K562 (cell line): ENCODE measurements around the gene ROBO1. TPM values are rescaled to one million over a fixed set of nuclear protein-coding genes. Genes with fewer than 3 reads are reported as not detected.

Experiments used
- ATAC-seq: fragments of 200-7000 bp; cut with Tn5 transposase; 3 replicates; pipeline ENCODE4 v1.9.1; 2020; ENCODE audit warnings: moderate library complexity
- BruUV-seq: library from RNA; stranded (reverse); fragments of 400-500 nt; replicated peaks from 2 replicates; lab custom pipeline; 2021; lab: Mats Ljungman, UMichigan
- CTCF ChIA-PET: fragments of 300-600 bp; formaldehyde crosslinking; extraction: SDS; loops from one replicate; lab custom pipeline; 2021; ENCODE audit warnings: low intra/inter-chr PET ratio; lab: Yijun Ruan, JAX
- POLR2A ChIA-PET: fragments of 300-600, 350-650 bp; sonication (Branson Sonifier 250); formaldehyde crosslinking; extraction: SDS; loops from one replicate; lab custom pipeline; 2021; ENCODE audit warnings: antibody characterized with exemption, inconsistent platforms; lab: Yijun Ruan, JAX
- DNase-seq, 4 experiments: peaks; one replicate each; pipeline versions ENCODE4 v3.0.0 to v3.0.0-alpha.2; 2011 to 2018; ENCODE audit warnings: low spot score in 3 of 4, mixed read lengths in 3 of 4; ENCODE audit errors: extremely low read depth in 1 of 4
- FAIRE-seq: peaks from 2 replicates; lab custom pipeline; 2011; peaks lifted over from hg19 to GRCh38; lab: Jason Lieb, UNC
- H2AFZ ChIP-seq: 2 replicates; pipeline ENCODE4 v1.6.0; 2011; ENCODE audit warnings: low read depth, low read length, control low read depth, inconsistent platforms
- H3K27ac ChIP-seq: fragments of 200-600 bp; 3 replicates; pipeline ENCODE4 v1.8.0; 2011; ENCODE audit warnings: low read depth, mild to moderate bottlenecking, control low read depth, inconsistent platforms, low read length, moderate library complexity, mixed read lengths; ENCODE audit errors: extremely low read depth
- H3K27me3 ChIP-seq, 2 experiments: fragments of 300-600 bp in 1 of 2; 2 replicates in 1 of 2; 3 replicates in 1 of 2; pipeline versions ENCODE4 v1.6.0 to v1.8.0; 2011; ENCODE audit warnings: inconsistent platforms in 2 of 2, low read length in 2 of 2, mild to moderate bottlenecking in 1 of 2, mixed read lengths in 1 of 2, moderate library complexity in 1 of 2; ENCODE audit not compliant: control insufficient read depth in 2 of 2, insufficient read depth in 2 of 2
- H3K36me3 ChIP-seq: fragments of 300-600 bp; 3 replicates; pipeline ENCODE4 v1.8.0; 2011; ENCODE audit warnings: mild to moderate bottlenecking, low read length, inconsistent platforms; ENCODE audit not compliant: control insufficient read depth, insufficient read depth
- H3K4me1 ChIP-seq, 2 experiments: fragments of 200-600 bp in 1 of 2; replicated peaks in 1 of 2; 2 replicates in 1 of 2; 3 replicates in 1 of 2; pipeline versions ENCODE4 v1.5.1 to v1.8.0; 2011; ENCODE audit warnings: inconsistent platforms in 2 of 2, low read length in 2 of 2, mild to moderate bottlenecking in 1 of 2, mixed read lengths in 1 of 2, moderate library complexity in 1 of 2; ENCODE audit not compliant: control insufficient read depth in 2 of 2, insufficient read depth in 2 of 2
- H3K4me2 ChIP-seq: 2 replicates; pipeline ENCODE4 v1.6.1; 2011; ENCODE audit warnings: low read length, control low read depth, inconsistent platforms, mixed read lengths; ENCODE audit not compliant: insufficient read depth
- H3K4me3 ChIP-seq: fragments of 200-600 bp; sonication (generic), shearing (Covaris generic); 2 replicates; pipeline ENCODE4 v1.5.1; 2016; ENCODE audit warnings: control low read depth, inconsistent platforms
- H3K79me2 ChIP-seq: fragments of 200-600 bp; 3 replicates; pipeline ENCODE4 v1.8.0; 2011; ENCODE audit warnings: low read length, inconsistent platforms; ENCODE audit not compliant: control insufficient read depth, insufficient read depth
- H3K9ac ChIP-seq, 2 experiments: 2 replicates each; pipeline versions ENCODE4 v1.6.0 to v1.6.1; 2011; ENCODE audit warnings: low read depth in 2 of 2, low read length in 2 of 2, control low read depth in 1 of 2, inconsistent platforms in 1 of 2, mild to moderate bottlenecking in 1 of 2, mixed read lengths in 1 of 2; ENCODE audit not compliant: insufficient read depth in 1 of 2
- H3K9me1 ChIP-seq: one replicate; pipeline ENCODE4 v1.6.0; 2011; ENCODE audit warnings: inconsistent platforms, mild to moderate bottlenecking, low read length, moderate library complexity; ENCODE audit not compliant: control insufficient read depth, insufficient read depth
- H3K9me3 ChIP-seq: replicated peaks from 2 replicates; pipeline ENCODE4 v1.5.1; 2011; ENCODE audit warnings: low read depth, low read length, inconsistent platforms; ENCODE audit not compliant: control insufficient read depth, insufficient read depth
- H4K20me1 ChIP-seq: replicated peaks from 2 replicates; pipeline ENCODE4 v1.6.1; 2011; ENCODE audit warnings: low read length, inconsistent platforms, mixed read lengths; ENCODE audit not compliant: control insufficient read depth, insufficient read depth
- BMI1 ChIP-seq: fragments of 150-350 bp; IDR thresholded peaks from 2 replicates; pipeline ENCODE4 v1.6.1; 2014; ENCODE audit warnings: low read length
- ELF2 ChIP-seq: fragments of 250-450 bp; sonication (Bioruptor Pico); IDR thresholded peaks from 2 replicates; pipeline ENCODE4 v1.5.0; 2021; ENCODE audit warnings: mild to moderate bottlenecking
- HDAC2 ChIP-seq: fragments of 450-650 bp; IDR thresholded peaks from 2 replicates; pipeline ENCODE4 v1.6.1; 2016; ENCODE audit warnings: mild to moderate bottlenecking
- IFI16 ChIP-seq: fragments of 250-450 bp; sonication (Bioruptor Pico); IDR thresholded peaks from 2 replicates; pipeline ENCODE4 v2.1.2; 2022; ENCODE audit warnings: mild to moderate bottlenecking, inconsistent platforms
- KAT7 ChIP-seq: sonication (generic); formaldehyde crosslinking; IDR thresholded peaks from 2 replicates; pipeline ENCODE4 v1.8.0; 2022; ENCODE audit warnings: missing genetic modification reagents, mild to moderate bottlenecking, borderline replicate concordance
- KDM1A ChIP-seq, 2 experiments: fragments of 450-650 bp; IDR thresholded peaks; 2 replicates each; pipeline ENCODE4 v1.6.1; 2016; ENCODE audit warnings: mild to moderate bottlenecking in 2 of 2
- KLF6 ChIP-seq: fragments of 250-450 bp; sonication (Bioruptor Pico); IDR thresholded peaks from 2 replicates; pipeline ENCODE4 v1.4.0; 2020; ENCODE audit warnings: mild to moderate bottlenecking, moderate library complexity, borderline replicate concordance
- LCOR ChIP-seq: sonication (generic); formaldehyde crosslinking; IDR thresholded peaks from 2 replicates; pipeline ENCODE4 v1.8.0; 2022; ENCODE audit warnings: mild to moderate bottlenecking, missing genetic modification reagents
- NELFE ChIP-seq: IDR thresholded peaks from 2 replicates; pipeline ENCODE4 v1.6.1; 2011; ENCODE audit warnings: mild to moderate bottlenecking; ENCODE audit not compliant: insufficient read depth, insufficient read length
- PHF20 ChIP-seq: fragments of 450-650 bp; IDR thresholded peaks from 2 replicates; pipeline ENCODE4 v1.6.1; 2018; ENCODE audit not compliant: partially characterized antibody
- RBFOX2 ChIP-seq: fragments of 200-400 bp; formaldehyde crosslinking; IDR thresholded peaks from 2 replicates; pipeline ENCODE4 v1.6.1; 2017; ENCODE audit warnings: low read depth, mild to moderate bottlenecking, low read length, moderate library complexity
- ZNF184 ChIP-seq: sonication (generic); formaldehyde crosslinking; IDR thresholded peaks from 2 replicates; pipeline ENCODE4 v1.5.0; 2020; ENCODE audit warnings: missing genetic modification reagents
- ZNF217 ChIP-seq: sonication (generic); formaldehyde crosslinking; IDR thresholded peaks from 2 replicates; pipeline ENCODE4 v1.8.0; 2022; ENCODE audit warnings: mild to moderate bottlenecking, missing genetic modification reagents
- ZNF232 ChIP-seq: sonication (generic); formaldehyde crosslinking; IDR thresholded peaks from 2 replicates; pipeline ENCODE4 v1.8.0; 2022; ENCODE audit warnings: mild to moderate bottlenecking, missing genetic modification reagents
- ZNF668 ChIP-seq: fragments of 250-450 bp; sonication (Bioruptor Pico); IDR thresholded peaks from 2 replicates; pipeline ENCODE4 v1.8.0; 2022; ENCODE audit warnings: mild to moderate bottlenecking, inconsistent platforms
- ZNF785 ChIP-seq: fragments of 250-450 bp; sonication (Bioruptor Pico); IDR thresholded peaks from 2 replicates; pipeline ENCODE4 v1.4.0; 2020; ENCODE audit warnings: mild to moderate bottlenecking
- ZNF79 ChIP-seq: fragments of 250-450 bp; sonication (Bioruptor Pico); IDR thresholded peaks from 2 replicates; pipeline ENCODE4 v1.4.0; 2020; ENCODE audit warnings: low read depth, mild to moderate bottlenecking, moderate library complexity
- WGBS: fragments of 100-300 bp; shearing (Covaris generic); methylation state at CpG from one replicate; pipeline ENCODE4 v1.1.6; 2016; ENCODE audit warnings: low coverage, mixed read lengths; ENCODE audit not compliant: insufficient coverage; ENCODE audit errors: missing lambda C conversion rate; 5-methylcytosine and 5-hydroxymethylcytosine counted together
- in situ Hi-C: fragments of 300-500 bp; cut with MboI; formaldehyde crosslinking; loops from 4 replicates; pipeline ENCODE4 v1.15.0; 2018; ENCODE audit warnings: inconsistent platforms, mixed read lengths
- intact Hi-C: fragments of 100-400 bp; cut with micrococcal nuclease; formaldehyde crosslinking; loops from 2 replicates; pipeline ENCODE4 v1.14.2; 2022
- polyA plus RNA-seq, 8 experiments: library from polyadenylated mRNA; depleted of rRNA in 4 of 8; stranded (reverse) in 5 of 8; unstranded in 3 of 8; fragments of >200 nt; fragmentation: Nextera tagmentation in 2 of 8; fragmentation: Illumina TruSeq in 1 of 8; extraction: Ambion mirVana in 2 of 8; extraction: Trizol in 1 of 8; gene quantifications; 2 replicates each; pipeline versions ENCODE4 v1.2.1 to v1.2.3, GENCODE V29; 2011 to 2014; ENCODE audit warnings: inconsistent platforms in 1 of 8, missing spikeins in 1 of 8
- total RNA-seq, 7 experiments: library from RNA; depleted of rRNA in 6 of 7; stranded (reverse); fragments of >200 nt in 6 of 7; fragmentation: Illumina TruSeq in 2 of 7; extraction: Trizol in 2 of 7; gene quantifications; 2 replicates each; pipeline versions ENCODE4 v1.2.1 to v1.2.3, GENCODE V29; 2011 to 2021; ENCODE audit warnings: low replicate concordance in 1 of 7
- TF ChIP-seq, protein P1 (sequence below), 2 experiments: fragments of 450-650 bp in 1 of 2; sonication (generic) in 1 of 2; formaldehyde crosslinking; conservative IDR thresholded peaks; 2 replicates each; pipeline versions ENCODE4 v1.4.0 to v1.8.1; 2020 to 2022; ENCODE audit warnings: mild to moderate bottlenecking in 1 of 2, missing genetic modification reagents in 1 of 2
- TF ChIP-seq, protein P2 (sequence below): fragments of 250-450 bp; sonication (Bioruptor Pico); IDR thresholded peaks from 2 replicates; pipeline ENCODE4 v1.5.0; 2021; ENCODE audit warnings: mild to moderate bottlenecking, borderline replicate concordance
- TF ChIP-seq, protein P3 (sequence below): fragments of 450-650 bp; formaldehyde crosslinking; IDR thresholded peaks from 2 replicates; pipeline ENCODE4 v1.4.0; 2020; ENCODE audit warnings: mild to moderate bottlenecking, moderate library complexity

Gene ROBO1
- total and polyA plus RNA-seq, 9 of the 15 experiments (the other 6 are each of a cell fraction or from before 2014, with no cell fraction given), result 0.01 to 0.53 (median 0.17) TPM; not detected in 5

DNA sequence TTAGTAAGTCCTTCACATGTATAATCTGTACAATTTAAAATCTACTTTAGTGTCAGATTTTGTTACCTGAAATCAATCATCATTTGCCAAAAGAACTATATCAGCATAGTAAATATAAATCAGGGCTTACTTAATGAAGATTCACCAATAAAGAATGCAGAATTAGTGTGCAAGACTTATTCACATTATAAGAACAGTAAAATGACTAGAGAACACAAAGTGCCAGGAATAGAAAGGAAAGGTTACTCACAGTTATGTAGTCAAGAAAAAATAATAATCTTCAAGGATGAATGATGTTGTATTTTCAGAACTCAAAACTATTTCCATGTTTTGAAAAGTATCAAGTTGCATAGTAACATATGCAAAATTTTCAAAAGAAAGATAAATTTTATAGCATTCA lies 891.9 kb downstream of the ROBO1 start (continued):
- TF ChIP-seq LCOR (no peak), NELFE (no peak), PHF20 (no peak), ZNF232 (CRISPR knock-in tag) (no peak), HDAC2 (no peak), ZNF668 (CRISPR knock-in tag) (no peak)

DNA sequence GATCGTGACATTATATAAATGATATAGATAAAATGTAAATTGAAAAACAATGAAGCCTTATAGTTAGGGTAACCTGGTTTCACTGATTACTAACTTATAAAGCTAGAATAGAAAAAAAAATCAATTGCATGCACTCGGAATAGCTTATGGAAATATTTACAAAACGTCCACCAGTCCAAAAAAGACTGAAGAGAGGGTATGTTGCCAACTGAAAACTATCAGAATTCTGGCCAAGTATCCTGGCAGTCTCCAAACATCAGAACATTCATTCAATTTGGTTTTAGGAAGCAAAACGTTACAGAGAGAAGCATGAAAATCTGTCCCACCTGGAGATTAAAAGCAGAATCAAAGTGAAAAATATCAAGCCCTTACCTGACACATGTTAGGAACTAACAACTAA lies 892.4 kb downstream of the ROBO1 start:
- FAIRE-seq, result no peak
- no peak overlapping the region for H3K4me2 ChIP-seq
- no peaks in the 10 kb centered on the region for H3K9me3 ChIP-seq
- no peaks in the 10 kb centered on the region for H3K36me3 ChIP-seq
- 0% methylated on average over 3 of the region's 4 CpGs for WGBS
- no TSS peak for BruUV-seq
- H3K4me3 ChIP-seq, result no peak overlapping the region
- no peaks in the 10 kb centered on the region for H3K79me2 ChIP-seq
- H2AFZ ChIP-seq, result no peak overlapping the region
- H3K9me1 ChIP-seq, result no peaks in the 10 kb centered on the region
- no peaks in the 10 kb centered on the region for H3K27me3 ChIP-seq
- ChIA-PET CTCF (no interaction called here), POLR2A (no interaction called here)
- ATAC-seq, result no peak
- DNase-seq, result no peak
- in situ Hi-C loops (no loop called here), intact Hi-C loops (no loop called here)
- H3K9ac ChIP-seq, result no peak overlapping the region
- no peaks in the 10 kb centered on the region for H4K20me1 ChIP-seq
- no peak overlapping the region for H3K27ac ChIP-seq
- H3K4me1 ChIP-seq, result no peaks in the 10 kb centered on the region
- TF ChIP-seq ZNF785 (CRISPR knock-in tag), result no peak
- TF ChIP-seq, protein P1, sequence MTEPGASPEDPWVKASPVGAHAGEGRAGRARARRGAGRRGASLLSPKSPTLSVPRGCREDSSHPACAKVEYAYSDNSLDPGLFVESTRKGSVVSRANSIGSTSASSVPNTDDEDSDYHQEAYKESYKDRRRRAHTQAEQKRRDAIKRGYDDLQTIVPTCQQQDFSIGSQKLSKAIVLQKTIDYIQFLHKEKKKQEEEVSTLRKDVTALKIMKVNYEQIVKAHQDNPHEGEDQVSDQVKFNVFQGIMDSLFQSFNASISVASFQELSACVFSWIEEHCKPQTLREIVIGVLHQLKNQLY (CRISPR knock-in tag; conservative IDR thresholded peaks at IDR 0.05), result no peak
- no peak for TF ChIP-seq BMI1
- TF ChIP-seq, protein P2, sequence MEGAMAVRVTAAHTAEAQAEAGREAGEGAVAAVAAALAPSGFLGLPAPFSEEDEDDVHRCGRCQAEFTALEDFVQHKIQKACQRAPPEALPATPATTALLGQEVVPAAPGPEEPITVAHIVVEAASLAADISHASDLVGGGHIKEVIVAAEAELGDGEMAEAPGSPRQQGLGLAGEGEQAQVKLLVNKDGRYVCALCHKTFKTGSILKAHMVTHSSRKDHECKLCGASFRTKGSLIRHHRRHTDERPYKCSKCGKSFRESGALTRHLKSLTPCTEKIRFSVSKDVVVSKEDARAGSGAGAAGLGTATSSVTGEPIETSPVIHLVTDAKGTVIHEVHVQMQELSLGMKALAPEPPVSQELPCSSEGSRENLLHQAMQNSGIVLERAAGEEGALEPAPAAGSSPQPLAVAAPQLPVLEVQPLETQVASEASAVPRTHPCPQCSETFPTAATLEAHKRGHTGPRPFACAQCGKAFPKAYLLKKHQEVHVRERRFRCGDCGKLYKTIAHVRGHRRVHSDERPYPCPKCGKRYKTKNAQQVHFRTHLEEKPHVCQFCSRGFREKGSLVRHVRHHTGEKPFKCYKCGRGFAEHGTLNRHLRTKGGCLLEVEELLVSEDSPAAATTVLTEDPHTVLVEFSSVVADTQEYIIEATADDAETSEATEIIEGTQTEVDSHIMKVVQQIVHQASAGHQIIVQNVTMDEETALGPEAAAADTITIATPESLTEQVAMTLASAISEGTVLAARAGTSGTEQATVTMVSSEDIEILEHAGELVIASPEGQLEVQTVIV (CRISPR knock-in tag), result no peak
- TF ChIP-seq ZNF217 (CRISPR knock-in tag), result no peak
- no peak for TF ChIP-seq RBFOX2
- no peak for TF ChIP-seq KDM1A (IDR thresholded peaks at IDR 0.05)
- no peak for TF ChIP-seq ELF2 (CRISPR knock-in tag)
- TF ChIP-seq, protein P3, sequence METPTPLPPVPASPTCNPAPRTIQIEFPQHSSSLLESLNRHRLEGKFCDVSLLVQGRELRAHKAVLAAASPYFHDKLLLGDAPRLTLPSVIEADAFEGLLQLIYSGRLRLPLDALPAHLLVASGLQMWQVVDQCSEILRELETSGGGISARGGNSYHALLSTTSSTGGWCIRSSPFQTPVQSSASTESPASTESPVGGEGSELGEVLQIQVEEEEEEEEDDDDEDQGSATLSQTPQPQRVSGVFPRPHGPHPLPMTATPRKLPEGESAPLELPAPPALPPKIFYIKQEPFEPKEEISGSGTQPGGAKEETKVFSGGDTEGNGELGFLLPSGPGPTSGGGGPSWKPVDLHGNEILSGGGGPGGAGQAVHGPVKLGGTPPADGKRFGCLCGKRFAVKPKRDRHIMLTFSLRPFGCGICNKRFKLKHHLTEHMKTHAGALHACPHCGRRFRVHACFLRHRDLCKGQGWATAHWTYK (CRISPR knock-in tag), result no peak
- TF ChIP-seq ZNF184 (CRISPR knock-in tag), result no peak
- TF ChIP-seq KAT7 (CRISPR knock-in tag), result no peak
- TF ChIP-seq ZNF79 (CRISPR knock-in tag), result no peak
- TF ChIP-seq KLF6, result no peak
- TF ChIP-seq IFI16 (CRISPR knock-in tag), result no peak
